Hematopoietic multipotent progenitor cell treated with erythropoietin and hydrocortisone succinate and interleukin-3 and kit ligand, for 6 days (in vitro differentiated cells): ENCODE measurements around the gene UBR3.
A peak's percentile ranks its signal among the peaks of the same experiment; 100 is the strongest.

Source experiments
- DNase-seq: peaks from one replicate; pipeline ENCODE4 v3.0.0-alpha.2; 2015

UBR3 gene

DNA sequence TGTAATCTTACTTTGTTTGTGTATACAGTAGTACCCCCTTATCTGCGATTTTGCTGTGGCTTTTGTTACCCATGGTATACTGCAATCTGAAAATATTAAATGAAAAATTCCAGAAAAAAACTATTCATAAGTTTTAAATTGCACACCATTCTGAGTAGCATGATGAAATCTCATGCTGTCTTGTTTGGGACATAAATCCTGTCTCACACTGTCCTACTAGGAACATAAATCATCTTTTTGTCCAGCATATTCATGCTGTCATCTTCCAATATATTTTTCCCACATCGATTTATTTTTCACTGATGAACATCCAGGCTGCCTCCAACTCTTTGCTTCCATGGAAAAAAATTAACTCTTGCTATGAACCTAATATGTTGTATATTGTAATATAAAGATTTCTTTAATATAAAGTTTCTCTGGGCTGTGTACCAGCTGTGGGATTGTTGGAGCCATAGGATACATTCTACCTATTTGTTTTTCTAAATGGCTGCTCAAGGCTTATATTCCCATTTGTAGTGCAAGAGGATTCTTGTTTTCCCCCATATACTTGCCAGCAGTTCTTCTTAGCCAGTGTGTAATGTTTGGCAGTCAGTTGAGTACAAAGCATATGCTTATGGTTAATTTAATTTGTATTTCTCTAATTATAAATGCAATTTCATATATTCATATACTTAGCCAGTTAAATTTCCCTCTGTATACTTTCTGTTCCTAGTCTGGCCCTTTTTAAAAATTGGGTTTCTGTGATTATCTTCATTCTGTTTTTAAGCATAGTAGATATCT lies 236.4 kb downstream of the UBR3 start:
- no peak for DNase-seq

- no peak for DNase-seq
Measured at GRCh38 chr2:170070778-170071177, 243.5 kb downstream of the UBR3 start.

- DNase-seq: peak; percentile 15
Measured at GRCh38 chr2:170073288-170073687, 246.0 kb downstream of the UBR3 start.

DNA sequence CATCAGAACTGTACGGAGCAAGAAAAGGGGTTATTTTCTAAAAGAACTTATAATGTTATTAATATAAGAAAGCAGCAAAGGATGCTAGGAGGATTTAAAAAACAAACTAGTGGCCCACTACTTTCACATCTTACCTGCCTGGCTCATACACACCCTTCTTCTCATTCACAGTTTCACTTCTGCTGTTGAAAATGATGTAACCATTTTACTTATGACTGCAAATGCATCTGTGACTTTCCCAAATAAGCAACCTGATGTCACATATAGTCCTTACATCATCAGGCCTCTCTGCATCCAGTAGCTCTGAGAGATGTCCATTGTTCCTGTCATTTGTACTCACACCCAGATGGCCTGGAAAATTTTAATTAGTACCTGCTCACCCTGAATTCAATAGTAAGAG lies 248.9 kb downstream of the UBR3 start:
- DNase-seq: no peak

GRCh38 chr2:170077830-170078569 lies 250.7 kb downstream of the UBR3 start:
- no peak for DNase-seq

DNA sequence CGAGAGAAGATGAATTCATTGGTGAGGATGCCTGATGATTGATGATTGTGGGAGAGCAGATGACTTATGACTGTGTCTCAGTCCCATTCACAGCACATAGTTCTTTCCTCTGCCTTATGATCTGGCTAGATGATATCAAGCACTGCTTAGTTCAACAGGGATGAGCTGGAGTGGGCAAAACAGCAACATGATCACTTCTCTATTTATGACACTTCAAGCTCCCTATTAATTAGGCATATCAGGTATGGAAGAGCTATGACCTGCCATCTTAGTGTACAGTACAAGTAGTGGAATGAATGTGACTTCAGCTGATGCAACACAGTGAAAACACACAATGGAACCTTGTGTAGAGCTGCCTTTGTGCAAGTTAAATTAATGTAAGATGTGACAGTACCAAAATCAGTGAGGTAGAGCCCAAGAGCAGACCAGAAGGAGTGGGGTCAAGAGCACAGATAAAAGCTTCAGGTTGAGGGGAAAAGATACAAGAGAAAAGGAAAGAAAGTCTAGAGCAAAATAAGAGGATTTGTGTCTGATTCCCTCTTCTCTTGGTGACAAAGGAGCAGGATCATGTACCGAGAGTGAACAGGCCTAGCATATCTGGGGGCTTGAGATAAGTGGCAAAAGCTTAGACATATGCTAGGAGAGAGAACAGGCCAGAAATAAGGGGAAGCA lies 257.7 kb downstream of the UBR3 start:
- peak; percentile 19 for DNase-seq

DNA sequence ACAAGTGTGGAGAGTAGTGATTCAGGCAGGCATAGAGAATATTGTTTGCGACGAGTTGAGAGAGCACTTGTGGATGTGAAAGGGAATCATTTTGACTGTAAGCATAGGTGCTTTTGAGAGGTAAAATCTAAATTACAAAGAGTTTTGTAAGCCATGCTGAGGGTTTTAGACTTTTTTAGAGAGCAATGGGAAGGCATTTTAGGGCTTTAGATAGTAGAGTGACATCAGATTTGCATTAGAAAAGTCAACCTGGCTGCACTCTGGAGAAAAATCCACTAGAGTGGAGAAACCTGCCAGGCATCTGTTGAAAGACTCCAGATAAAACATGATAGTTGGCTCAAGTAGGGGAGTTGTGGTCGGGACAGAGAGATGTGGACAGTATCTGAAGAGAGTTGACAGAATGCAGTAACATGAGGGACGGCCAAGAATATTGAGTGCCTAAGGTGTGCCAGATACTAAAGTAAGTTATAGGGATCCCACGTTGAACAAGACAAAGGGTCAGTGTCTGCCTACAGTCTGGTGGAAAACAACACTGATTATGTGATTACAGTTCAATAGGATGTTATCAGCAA lies 258.9 kb downstream of the UBR3 start:
- DNase-seq: no peak

- no peak for DNase-seq
Measured at GRCh38 chr2:170086751-170087412, 259.6 kb downstream of the UBR3 start.

GRCh38 chr2:170087413-170087793 lies 260.1 kb downstream of the UBR3 start:
- no peak for DNase-seq

- DNase-seq: no peak
Measured at GRCh38 chr2:170088776-170089175, 261.5 kb downstream of the UBR3 start.

GRCh38 chr2:170090229-170090628 lies 263.0 kb downstream of the UBR3 start:
- DNase-seq: no peak

- DNase-seq: no peak
Measured at GRCh38 chr2:170091436-170091835, 264.2 kb downstream of the UBR3 start.

- no peak for DNase-seq
Measured at GRCh38 chr2:170092436-170093060, 265.3 kb downstream of the UBR3 start.

- DNase-seq: no peak
Measured at GRCh38 chr2:170095380-170095779, 268.1 kb downstream of the UBR3 start.

GRCh38 chr2:170098626-170099312 lies 271.5 kb downstream of the UBR3 start:
- no peak for DNase-seq

DNA sequence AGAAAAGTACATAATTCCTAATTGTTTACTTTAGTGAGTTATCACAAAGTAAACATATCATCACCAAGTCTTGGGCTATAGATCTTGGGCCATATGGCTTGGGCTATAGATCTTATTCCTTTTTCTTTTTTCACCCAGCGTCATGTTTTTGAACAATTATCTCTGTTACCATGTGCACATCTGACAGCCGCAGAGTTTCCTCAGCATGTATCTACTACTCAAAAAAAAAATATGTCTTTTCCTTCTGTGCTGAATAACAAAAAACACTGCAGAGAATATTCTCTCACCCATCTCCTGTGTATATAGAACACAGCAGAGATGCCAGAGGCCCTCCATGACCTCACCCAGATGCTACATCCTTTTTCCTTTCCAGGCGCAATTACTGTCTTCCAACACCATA lies 274.5 kb downstream of the UBR3 start:
- no peak for DNase-seq

DNA sequence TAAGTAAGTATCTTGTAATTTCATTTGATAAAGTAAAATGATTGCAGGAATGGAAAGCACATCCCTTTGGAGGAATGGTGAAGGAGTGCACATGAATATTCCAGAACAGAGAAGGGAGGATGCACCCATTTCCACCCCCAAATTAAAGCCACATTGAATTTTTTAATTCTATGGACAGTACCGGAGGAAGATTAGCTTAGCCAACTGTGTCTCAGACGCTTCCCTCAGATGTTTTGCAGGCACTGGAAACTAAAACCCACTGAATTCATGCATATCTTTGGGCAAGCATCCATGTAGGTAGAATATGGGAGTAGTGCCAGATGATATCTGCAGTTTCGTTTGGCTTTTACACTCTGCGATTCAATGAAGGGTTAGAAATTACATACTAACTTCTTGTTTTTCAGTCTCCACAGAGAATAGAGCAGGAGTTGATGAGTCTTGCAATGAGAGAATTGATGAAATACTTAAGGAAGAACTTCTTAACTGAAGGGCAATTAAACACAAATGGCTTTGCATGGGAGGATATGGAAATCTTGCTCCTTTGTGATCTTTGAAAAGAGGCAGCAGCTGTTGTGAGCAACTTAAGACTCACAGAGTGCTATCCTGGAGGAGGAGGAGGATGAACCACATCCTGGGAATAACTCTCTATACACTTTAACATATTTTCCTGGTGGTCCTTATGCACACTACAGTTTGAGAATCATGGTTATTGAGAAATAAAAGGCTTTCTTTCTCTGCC lies 279.0 kb downstream of the UBR3 start:
- no peak for DNase-seq

DNA sequence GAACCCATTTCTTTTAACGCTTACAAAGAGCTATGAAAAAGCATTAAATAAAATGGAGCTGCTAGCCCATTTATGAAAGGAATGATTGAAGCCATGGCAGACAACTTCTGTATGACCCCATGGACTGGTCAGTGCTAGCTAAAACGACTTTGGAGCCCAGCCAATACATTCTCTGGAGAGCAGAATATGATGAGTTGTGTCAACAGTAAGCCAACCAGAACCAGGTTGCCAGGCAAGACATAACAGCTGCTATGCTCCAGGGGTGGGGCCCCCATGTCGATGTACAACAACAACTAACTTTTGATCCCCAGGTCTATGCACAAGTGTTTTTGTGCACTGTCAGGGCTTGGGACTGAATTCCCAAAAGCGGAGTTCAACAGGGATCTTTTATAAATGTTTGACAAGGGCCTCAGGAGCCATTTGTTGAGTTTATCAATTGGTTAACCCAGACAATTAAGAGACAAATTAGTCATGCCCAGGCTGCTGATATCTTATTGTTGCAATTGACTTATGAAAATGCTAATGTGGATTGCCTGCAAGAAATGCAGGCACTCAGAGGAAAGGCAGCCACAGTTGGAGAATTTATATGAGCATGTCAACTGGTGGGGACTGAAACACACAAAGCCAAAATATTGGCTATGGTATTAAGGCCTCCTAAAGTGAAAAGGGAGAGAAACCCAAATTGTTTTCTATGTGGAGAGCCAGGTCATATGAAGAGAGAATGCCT lies 286.1 kb downstream of the UBR3 start:
- no peak for DNase-seq

DNA sequence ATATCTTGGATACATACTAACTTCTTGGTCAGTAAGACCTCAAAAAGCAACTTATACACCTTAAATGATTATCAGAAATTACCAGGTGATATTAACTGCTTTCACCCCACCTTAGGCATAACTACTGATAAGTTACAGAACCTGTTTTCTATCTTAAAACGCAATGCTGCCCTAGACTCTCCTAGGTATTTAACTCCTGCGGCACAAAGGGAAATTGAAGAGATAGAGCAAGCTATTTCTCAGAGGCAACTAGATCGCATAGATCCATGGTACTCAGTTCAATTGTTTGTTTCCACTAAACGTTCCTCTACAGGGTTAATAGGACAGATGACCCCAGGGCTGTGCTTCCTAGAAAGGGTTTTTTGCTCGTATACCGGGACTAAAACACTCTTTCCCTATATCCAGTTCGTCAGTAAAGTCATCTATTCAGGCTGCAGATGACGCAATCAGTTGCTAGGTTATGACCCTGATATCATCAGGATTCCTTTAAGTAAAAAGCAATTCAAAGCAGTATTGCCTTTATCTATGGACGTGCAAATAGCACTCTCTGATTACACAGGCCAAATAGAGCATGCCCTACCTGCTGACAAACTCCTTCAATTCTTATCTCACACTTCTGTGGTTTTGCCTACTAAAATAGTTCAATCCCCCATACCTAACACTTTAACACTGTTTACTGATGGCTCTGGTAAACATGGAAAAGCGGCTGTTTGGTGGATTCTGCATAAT lies 288.4 kb downstream of the UBR3 start:
- DNase-seq: no peak

DNA sequence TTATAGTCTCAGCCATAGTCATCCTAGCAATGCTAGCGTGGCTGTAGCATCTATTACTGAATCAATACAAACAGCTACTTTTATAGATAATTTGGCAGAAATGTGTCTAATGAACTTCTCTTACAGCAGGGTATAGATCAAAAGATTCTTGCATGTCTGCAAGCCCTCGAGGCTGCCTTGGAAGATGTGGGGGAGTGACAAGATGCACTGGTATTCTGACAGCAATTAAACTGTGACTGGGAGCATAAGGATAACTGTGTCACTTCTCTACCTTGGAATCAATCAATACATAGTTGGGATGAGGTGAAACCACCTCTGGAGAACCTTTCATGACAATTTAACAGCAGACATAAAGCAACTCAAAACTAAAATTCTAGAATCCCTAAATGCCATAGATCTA lies 291.4 kb downstream of the UBR3 start:
- no peak for DNase-seq
